GM21423 (cell line): Measurements from ENCODE around the gene TMEM87B.
"Not testable (repeated sequence)": the region's sequence is repeated elsewhere in the genome, so short reads cannot be mapped to it uniquely, and the experiment has no call there.

Experiments
- ATAC-seq: cut with Tn5 transposase; IDR thresholded peaks from one replicate; pipeline ENCODE4 v1.9.1; 2021; ENCODE audit warnings: mild to moderate bottlenecking, moderate library complexity; ENCODE audit not compliant: unreplicated experiment

The TMEM87B gene

DNA sequence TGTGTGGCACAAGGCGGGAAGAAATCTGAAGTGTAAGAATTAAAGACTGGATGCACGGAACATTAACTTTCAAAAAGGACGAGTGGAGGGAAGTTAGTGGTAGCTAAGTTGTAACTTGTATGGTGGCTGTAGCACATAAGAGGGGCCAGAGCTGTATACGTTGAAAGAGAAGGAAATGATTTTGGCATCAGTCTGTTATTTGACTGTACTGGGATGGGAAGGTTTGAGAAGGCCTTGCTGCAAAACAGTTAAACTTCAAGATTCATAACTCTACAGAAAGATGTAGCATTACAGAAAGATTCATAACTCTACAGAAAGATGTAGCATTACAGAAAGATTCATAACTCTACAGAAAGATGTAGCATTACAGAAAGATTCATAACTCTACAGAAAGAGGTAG lies 58.3 kb downstream of the TMEM87B start:
- ATAC-seq: not testable (repeated sequence)

DNA sequence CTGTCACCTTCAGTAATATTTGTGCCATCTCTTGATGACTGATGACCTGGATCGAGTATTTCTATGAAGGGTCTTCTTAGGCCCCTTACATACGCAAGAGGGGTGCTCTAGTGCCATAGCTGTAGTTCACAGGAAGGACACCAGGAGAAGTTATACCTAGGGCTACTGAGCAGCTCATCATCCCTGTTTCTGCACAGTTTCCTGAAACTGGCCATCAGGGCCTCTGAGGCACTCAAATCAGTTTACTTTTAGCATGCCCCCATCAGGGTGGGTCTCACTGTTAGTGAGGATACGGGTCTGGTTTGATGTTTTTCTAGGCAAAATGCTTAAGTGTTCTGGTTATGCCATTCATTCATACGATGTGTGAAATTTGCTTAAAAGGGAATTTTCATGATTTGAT lies 63.1 kb downstream of the TMEM87B start:
- ATAC-seq: no peak

DNA sequence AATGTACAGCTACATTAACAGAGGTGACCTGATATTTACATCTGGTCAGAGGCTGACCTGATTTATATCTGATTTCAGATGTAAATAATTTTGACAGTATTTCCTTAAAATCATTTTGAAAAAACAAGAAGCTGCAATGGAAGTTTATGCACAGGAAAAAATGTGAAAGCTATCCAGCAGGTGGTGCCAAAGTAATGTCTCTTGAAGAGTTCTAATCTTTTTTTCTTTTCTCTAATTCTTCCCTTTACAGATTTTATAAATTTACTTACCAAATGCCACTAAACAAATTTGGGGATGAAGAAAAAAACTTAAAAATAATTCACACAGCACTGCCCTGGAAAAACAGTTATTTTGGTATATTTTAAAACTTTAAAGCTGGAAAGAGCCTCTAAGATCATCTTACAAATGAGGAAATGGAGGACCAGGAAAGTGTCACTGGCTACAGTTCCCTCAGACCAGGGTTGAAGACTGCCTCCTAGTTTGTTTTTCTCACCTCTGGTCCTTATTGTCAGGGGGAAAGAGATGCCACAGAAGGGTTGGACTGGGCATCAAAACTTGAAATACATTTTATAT lies 66.7 kb downstream of the TMEM87B start:
- no peak for ATAC-seq

DNA sequence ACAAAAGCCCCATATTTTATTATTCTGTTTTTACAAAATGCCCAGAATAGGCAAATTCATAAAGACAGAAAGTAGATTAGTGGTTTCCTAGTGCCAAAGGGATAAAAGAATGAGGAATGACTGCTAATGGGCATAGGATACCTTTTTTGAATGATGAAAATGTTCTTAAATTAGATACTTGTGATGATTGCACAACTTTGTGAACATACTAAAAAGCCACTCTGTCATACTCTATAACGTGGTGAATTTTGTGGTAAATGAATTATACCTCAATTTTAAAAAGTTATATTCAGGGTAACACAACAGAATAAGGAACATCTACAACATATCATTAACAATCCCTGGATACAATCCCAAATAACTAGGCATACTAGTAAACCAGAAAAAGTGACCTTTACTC lies 74.0 kb downstream of the TMEM87B start:
- ATAC-seq: no peak

DNA sequence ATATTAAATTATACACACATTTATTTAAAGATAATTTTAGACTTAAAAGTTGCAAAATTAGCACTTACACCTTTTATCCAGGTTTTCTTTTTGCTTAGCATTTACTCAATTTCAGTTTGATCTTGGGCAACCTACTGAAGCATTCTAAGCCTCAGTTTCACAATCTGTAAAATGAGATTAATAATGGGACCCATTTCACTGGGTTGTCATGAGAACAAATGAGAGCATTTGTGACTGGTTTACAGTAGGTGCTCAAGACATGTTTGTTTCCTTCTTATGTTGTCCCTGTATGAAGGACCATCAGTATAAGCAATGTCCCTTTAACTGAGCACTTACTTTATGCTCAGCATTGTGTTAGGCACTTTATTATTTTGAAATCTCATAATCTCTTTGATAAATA lies 78.3 kb downstream of the TMEM87B start:
- no peak for ATAC-seq

DNA sequence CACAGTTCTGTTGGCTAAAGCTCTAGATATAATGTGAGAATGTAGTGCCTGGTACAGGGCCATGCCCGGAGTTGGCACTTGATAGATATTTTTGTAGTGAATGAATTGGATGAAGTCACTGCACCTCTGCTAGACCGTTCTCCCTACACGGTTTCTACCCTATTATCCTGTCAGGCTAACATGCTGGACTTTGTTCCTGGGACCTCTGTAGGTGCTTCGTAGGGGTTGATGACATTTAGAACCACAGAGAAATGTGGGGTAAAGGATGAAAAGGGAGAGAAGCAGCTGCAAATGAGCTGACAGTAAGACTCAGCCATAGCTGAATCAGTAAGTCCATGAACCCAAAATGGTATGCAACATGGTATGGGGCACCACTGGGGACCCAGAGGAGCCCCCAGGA lies 79.1 kb downstream of the TMEM87B start:
- no peak for ATAC-seq

- no peak for ATAC-seq
Measured at GRCh38 chr2:112136096-112136495, 81.0 kb downstream of the TMEM87B start.

GRCh38 chr2:112137516-112138158 lies 82.6 kb downstream of the TMEM87B start:
- no peak for ATAC-seq

- ATAC-seq: no peak
Measured at GRCh38 chr2:112138159-112139032, 83.3 kb downstream of the TMEM87B start, which contains the start of gene FBLN7. Gene FBLN7 (plus strand): TSS chr2:112138385. CDS start chr2:112138656, 271 bp downstream.

DNA sequence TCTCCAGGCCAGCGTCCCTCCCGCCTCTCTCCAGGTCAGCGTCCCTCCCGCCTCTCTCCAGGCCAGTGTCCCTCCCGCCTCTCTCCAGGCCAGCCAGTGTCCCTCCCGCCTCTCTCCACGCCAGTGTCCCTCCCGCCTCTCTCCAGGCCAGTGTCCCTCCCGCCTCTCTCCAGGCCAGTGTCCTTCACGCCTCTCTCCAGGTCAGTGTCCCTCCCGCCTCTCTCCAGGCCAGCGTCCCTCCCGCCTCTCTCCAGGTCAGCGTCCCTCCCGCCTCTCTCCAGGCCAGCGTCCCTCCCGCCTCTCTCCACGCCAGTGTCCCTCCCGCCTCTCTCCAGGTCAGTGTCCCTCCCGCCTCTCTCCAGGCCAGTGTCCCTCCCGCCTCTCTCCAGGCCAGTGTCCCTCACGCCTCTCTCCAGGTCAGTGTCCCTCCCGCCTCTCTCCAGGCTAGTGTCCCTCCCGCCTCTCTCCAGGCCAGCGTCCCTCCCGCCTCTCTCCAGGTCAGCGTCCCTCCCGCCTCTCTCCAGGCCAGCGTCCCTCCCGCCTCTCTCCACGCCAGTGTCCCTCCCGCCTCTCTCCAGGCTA lies 84.1 kb downstream of the TMEM87B start:
- ATAC-seq: not testable (repeated sequence)

DNA sequence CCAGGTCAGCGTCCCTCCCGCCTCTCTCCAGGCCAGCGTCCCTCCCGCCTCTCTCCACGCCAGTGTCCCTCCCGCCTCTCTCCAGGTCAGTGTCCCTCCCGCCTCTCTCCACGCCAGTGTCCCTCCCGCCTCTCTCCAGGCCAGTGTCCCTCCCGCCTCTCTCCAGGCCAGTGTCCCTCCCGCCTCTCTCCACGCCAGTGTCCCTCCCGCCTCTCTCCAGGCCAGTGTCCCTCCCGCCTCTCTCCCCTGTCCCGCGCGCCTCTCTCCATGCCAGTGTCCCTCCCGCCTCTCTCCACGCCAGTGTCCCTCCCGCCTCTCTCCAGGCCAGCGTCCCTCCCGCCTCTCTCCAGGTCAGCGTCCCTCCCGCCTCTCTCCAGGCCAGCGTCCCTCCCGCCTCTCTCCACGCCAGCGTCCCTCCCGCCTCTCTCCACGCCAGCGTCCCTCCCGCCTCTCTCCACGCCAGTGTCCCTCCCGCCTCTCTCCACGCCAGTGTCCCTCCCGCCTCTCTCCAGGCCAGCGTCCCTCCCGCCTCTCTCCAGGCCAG lies 84.7 kb downstream of the TMEM87B start:
- not testable (repeated sequence) for ATAC-seq

DNA sequence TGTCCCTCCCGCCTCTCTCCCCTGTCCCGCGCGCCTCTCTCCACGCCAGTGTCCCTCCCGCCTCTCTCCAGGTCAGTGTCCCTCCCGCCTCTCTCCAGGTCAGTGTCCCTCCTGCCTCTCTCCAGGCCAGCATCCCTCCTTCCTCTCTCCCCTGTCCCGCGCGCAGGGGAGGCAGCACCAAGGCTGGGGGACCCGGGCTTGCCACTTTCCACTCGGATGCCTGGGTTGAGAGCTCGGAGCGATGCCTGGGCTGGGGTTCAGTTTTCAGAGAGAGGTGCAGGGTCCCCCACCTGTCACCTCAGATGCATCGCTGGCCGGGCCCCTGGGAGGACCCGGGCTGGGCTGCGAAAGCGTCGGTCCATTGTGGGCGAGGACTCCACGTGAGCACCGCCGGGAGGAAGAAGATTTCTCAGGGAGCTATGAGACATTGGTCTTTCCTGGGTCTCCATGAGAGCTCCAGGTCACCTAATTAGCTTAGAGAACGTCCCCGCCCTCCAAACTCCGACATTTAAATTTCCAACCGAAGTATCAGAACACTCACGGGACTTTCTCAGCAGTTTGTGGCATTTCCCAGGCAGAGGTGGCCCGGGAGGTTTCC lies 85.2 kb downstream of the TMEM87B start:
- ATAC-seq: no peak

DNA sequence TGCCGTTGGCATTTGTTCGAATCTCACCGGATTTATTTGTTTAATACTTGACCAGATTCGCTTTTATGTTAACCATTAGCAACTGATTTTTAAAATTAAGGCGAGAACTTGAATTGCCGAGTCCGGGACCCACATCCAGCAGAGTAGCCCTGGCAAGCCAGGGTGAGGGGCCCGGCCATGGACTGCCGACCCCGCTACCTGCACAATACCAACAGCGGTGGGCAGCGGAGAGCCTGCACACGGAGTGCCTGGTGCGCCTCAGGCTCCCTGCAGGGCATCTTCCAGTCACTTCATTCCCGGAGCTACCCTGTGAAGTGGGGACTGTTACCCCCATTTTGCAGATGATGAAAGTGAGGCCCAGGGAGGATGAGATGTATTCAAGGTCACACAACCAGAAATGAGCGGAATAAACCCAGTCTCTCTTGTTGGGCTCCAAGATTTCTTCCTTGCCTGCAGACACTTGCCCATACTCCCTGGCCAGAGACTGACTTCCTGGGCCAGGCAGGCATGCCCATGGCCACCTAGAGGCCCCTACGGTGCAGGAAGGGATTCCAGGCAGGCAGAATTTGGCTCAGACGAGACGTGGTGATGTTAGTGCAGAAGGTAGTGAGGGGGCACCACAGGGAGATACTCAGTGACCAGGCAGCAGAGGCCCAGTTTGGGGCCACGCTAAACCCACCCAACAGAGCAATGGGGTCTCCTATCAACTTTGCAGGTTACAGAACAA lies 86.0 kb downstream of the TMEM87B start:
- ATAC-seq: no peak

DNA sequence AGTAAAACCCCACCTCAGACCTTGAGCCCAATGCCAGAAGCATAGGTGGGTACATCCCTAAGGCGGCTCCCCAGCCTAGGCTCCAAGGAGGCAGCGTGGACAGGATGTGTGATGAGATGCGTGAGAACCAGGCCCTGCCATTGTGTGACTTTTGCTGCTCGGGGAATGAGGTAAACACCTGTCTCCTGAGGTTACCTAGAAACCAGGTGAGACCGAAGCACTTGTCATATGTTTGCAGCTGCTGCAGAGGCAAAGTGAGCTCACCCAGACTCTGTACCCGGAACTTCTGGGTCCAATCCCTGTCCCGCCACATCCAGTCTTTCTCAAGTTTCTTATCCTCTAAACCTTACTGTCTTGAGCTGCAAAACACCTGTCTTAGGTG lies 86.5 kb downstream of the TMEM87B start:
- no peak for ATAC-seq

- no peak for ATAC-seq
Measured at GRCh38 chr2:112142525-112143078, 87.5 kb downstream of the TMEM87B start.

DNA sequence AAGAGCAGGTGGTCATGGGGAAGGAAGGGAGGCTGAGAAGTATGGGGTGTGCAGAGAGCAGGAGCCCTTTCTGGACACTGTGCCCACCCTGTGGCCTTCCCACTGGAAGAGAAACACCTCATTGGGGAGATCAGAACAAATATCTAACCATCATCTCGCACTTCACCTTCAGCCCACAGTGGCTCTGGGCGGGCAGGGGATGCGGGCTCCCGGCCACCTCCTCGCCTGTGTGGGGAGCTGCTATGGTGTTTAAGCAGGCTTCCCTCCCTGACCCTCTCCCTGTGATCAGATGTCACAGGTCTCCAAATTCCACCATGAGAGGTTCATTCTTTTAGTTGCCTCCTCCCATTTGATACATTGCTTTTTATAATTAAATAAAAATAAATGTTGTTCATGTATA lies 88.1 kb downstream of the TMEM87B start:
- ATAC-seq: no peak

DNA sequence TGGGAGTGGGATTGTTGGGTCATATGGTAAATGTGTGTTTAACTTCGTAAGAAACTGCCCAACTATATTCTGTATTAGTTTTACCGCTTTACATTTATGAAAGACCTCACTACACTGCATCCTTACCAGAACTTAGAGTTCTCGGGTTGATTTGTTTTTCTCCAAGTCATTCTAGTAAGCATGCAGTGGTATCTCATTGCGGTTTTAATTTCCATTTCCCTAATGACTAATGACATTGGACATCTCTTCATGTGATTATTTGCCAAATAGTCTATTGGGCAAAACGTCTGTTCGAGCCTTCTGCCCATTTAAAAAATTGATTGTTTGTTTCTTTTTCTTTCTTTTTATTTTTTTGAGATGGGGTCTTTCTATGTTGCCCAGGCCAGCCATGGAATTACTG lies 89.9 kb downstream of the TMEM87B start:
- no peak for ATAC-seq

DNA sequence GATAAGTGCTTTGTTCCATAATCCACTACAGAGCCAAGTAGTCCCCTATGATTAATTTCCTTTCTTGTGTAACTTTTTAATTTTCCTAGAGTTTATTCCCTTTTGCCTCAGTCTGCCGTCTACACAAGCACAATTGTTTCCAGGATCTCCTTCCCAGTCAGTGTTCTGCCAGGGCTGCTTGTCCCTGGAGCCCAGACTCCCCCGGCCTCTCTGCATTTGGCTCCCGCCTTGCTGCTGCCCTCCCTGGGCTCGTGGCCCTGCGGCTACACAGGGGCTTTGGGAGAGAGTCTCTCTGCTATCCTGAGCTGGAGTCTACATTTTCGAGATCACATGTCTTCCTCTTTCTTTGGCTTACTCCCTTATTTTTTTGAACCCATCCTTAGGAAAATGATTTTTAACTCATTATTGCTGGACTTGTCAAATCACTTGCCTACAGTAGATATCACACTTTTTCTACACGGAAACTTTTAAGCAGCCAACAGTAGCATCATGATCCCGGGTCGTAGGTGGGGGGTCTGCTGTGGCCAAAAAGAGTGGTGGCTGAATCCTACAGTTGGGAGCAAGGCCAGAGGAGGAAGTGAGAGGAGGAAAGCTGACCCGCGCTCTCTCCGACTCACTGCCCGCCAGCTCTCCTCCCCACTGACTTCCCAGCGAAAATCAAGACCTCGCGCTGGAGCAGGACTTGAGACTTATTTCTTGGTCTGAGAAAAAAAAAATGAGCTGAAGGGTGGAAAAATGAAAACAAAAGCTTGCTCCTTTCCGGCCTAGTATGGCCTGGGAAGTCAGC lies 92.5 kb downstream of the TMEM87B start:
- ATAC-seq: no peak

DNA sequence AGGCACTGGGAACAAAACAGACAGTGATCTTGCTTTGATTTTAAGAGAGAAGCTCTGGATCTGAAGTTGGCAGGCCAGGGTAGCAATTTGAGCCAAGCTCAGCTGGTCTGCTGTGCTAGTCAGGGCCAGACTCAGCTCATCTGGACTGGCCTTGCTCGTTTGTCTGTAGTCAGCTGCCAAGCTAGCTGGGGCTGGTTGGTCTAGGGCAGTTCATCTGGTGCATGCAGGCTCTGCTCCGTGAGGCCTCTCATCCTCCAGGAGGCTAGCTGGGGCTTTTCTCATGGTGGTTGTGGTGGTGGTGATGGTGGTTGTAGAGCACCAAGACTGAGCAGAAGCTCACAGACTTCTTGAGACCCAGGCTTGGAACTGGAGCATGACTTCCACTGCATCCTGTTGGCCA lies 93.4 kb downstream of the TMEM87B start:
- no peak for ATAC-seq
